ENCODE results near the gene RPS16.
"Not testable (repeated sequence)": the region's sequence is repeated elsewhere in the genome, so short reads cannot be mapped to it uniquely, and the experiment has no call there.

RPS16 gene

DNA sequence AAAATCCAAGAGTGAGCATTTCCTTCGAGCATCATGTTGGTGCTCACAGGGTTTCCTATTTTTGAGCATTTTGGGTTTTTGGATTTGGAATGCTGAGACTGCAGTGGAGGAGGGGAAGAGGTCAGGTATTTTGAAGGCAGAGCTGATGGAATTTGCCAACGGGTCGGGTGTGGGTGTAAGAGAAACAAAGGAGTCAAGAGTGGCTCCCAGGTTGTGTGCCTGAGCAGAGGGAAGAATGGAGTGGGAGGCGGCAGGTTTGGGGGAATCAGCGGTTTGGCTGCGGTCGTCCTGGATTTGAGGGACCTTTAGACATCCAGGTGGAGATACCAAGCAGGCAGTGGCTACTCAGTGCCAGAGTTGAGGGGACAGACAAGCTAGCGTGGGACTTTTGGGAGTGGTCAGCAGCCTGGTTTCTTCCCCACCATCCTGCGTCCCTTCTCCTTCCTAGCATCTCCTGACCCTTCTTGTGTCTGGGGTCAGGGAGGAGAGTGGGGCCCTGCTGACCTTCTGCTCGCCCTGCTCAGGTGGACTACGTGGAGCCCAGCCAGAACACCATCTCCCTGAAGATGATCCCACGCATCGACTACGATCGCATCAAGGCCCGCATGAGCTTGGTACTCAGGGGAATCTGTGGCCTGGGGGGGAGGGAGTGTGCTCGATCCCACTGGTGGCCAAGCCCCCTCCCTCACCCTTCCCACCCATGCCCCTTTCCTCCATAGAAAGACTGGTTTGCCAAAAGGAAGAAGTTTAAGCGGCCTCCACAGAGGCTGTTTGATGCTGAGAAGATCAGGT lies 30.4 kb upstream of the RPS16 start:
- CTCF ChIA-PET: interaction anchor here (0.5 to 0.7 kb wide), 2 partner anchors 8 to 21 kb away, joined by 3 to 6 read pairs; partner anchors contain the start of gene SUPT5H
- POLR2A ChIA-PET: interaction anchor here (1.2 kb wide), 1 partner anchor 30 kb away, joined by 4 read pairs; the partner anchor contains the start of gene RPS16
- DNase-seq (ENCODE audit: extremely low spot score): no peak
- TF ChIP-seq ARNT (IDR thresholded peaks at IDR 0.05) (no peak), HDGF (IDR thresholded peaks at IDR 0.05; ENCODE audit: borderline replicate concordance) (no peak), ZNF384 (IDR thresholded peaks at IDR 0.05) (no peak), FOXA1 (IDR thresholded peaks at IDR 0.05) (no peak), TARDBP (IDR thresholded peaks at IDR 0.05) (no peak), ELF4 (IDR thresholded peaks at IDR 0.05) (no peak), L3MBTL2 (conservative IDR thresholded peaks at IDR 0.05) (no peak), BHLHE40 (IDR thresholded peaks at IDR 0.05; ENCODE audit: borderline replicate concordance) (no peak), CTBP1 (IDR thresholded peaks at IDR 0.05; ENCODE audit: borderline replicate concordance) (no peak), SP1 (IDR thresholded peaks at IDR 0.05) (no peak), FOXK2 (IDR thresholded peaks at IDR 0.05) (no peak), FOXM1 (IDR thresholded peaks at IDR 0.05; ENCODE audit: borderline replicate concordance) (no peak), NFRKB (IDR thresholded peaks at IDR 0.05) (no peak), SUZ12 (IDR thresholded peaks at IDR 0.05) (no peak), LEF1 (IDR thresholded peaks at IDR 0.05; ENCODE audit: borderline replicate concordance) (no peak)
- TF ChIP-seq, protein P1, sequence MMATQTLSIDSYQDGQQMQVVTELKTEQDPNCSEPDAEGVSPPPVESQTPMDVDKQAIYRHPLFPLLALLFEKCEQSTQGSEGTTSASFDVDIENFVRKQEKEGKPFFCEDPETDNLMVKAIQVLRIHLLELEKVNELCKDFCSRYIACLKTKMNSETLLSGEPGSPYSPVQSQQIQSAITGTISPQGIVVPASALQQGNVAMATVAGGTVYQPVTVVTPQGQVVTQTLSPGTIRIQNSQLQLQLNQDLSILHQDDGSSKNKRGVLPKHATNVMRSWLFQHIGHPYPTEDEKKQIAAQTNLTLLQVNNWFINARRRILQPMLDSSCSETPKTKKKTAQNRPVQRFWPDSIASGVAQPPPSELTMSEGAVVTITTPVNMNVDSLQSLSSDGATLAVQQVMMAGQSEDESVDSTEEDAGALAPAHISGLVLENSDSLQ (IDR thresholded peaks at IDR 0.05): no peak

DNA sequence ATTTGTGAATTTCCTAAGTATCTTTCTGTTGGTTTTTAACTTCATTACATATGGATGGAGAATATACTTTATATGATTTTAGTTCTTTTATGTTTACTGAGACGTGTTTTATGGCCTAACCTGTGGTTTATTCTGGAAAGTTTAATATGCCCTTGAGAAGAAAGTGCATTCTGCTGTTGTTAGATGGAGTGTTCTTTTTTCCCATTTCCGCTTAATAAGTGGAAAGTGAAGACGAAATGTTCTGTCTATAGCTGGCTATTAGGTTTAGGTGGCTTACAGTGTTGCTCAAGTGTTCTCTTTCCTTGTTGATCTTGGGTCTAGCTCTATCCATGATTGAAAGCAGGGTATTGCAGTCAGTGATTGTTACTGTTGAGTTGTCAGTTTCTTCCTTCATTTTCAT lies 27.7 kb upstream of the RPS16 start:
- no peak for TF ChIP-seq LEF1 (IDR thresholded peaks at IDR 0.05; ENCODE audit: borderline replicate concordance)
- TF ChIP-seq ELF4 (IDR thresholded peaks at IDR 0.05): no peak
- no peak for TF ChIP-seq NFRKB (IDR thresholded peaks at IDR 0.05)
- no peak for TF ChIP-seq FOXM1 (IDR thresholded peaks at IDR 0.05; ENCODE audit: borderline replicate concordance)
- TF ChIP-seq SUZ12 (IDR thresholded peaks at IDR 0.05): no peak
- TF ChIP-seq FOXK2 (IDR thresholded peaks at IDR 0.05): no peak
- TF ChIP-seq HDGF (IDR thresholded peaks at IDR 0.05; ENCODE audit: borderline replicate concordance): no peak
- TF ChIP-seq, protein P1 (IDR thresholded peaks at IDR 0.05): no peak
- TF ChIP-seq BHLHE40 (IDR thresholded peaks at IDR 0.05; ENCODE audit: borderline replicate concordance): no peak
- TF ChIP-seq ARNT (IDR thresholded peaks at IDR 0.05): no peak
- no peak for TF ChIP-seq TARDBP (IDR thresholded peaks at IDR 0.05)
- no peak for TF ChIP-seq SP1 (IDR thresholded peaks at IDR 0.05)
- TF ChIP-seq ZNF384 (IDR thresholded peaks at IDR 0.05): no peak
- no peak for TF ChIP-seq L3MBTL2 (conservative IDR thresholded peaks at IDR 0.05)
- TF ChIP-seq FOXA1 (IDR thresholded peaks at IDR 0.05): no peak
- TF ChIP-seq CTBP1 (IDR thresholded peaks at IDR 0.05; ENCODE audit: borderline replicate concordance): no peak
- CTCF ChIA-PET: no interaction called here
- POLR2A ChIA-PET: interaction anchor here (1.4 to 2.0 kb wide), 2 partner anchors 18 to 28 kb away, joined by 4 to 8 read pairs; partner anchors contain the start of genes RPS16 and SUPT5H
- no peak for DNase-seq (ENCODE audit: extremely low spot score)

DNA sequence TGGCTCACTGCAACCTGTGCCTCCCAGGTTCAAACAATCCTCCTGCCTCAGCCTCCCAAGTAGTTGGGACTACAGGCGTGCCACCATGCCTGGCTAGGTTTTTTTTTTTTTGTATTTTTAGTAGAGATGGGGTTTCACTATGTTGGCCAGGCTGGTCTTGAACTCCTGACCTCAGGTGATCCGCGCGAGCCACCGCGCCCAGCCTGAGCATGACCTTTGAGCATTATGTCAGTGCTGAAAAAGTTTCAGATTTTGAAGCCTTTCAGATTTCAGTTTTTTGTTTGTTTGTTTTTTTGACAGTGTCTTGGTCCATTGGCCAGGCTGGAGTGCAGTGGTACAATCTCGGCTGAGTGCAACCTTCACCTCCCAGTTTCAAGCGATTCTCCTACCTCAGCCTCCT lies 15.5 kb upstream of the RPS16 start:
- POLR2A ChIA-PET: interaction anchor here (2.0 kb wide), 1 partner anchor 16 kb away, joined by 9 read pairs; the partner anchor contains the start of gene RPS16
- DNase-seq (ENCODE audit: extremely low spot score); CTCF ChIA-PET: not testable (repeated sequence)

DNA sequence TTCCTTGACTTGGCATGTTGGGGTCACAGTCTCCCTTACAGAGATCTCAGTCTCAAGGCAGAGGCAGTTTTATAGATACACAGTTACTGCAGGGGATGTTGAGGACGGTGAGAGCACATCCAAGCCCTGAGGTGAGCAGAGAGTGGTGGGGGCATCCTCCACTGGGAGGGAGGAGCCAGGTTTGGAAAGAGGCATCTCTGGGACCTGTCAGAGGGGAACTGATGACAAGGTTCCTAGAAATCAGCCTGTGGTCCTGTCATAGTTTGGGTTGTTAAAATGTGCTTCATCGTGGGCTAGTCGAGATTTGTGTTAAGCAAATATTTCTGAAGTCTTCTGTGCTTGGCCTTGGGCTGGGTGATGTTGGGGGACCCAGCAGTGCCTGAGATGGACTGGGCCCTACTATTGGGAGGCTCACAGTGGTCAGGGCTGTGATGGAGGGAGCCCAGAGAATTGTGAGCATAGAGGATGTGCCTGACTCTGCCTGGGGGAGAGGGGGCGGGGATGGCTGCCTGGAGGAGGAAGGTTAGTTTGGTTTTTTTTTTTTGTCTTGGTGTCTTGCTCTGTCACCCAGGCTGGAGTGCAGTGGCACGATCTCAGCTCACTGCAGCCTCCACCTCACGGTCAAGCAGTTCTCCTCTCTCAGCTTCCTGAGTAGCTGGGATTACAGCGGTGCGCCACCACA lies 13.5 kb upstream of the RPS16 start:
- CTCF ChIA-PET: no interaction called here
- POLR2A ChIA-PET: interaction anchor here (6.1 kb wide), 1 partner anchor 14 kb away, joined by 62 read pairs; the partner anchor contains the start of gene RPS16
- DNase-seq (ENCODE audit: extremely low spot score): no peak
- TF ChIP-seq CTBP1 (IDR thresholded peaks at IDR 0.05; ENCODE audit: borderline replicate concordance): no peak
- TF ChIP-seq L3MBTL2 (conservative IDR thresholded peaks at IDR 0.05): no peak
- TF ChIP-seq ZNF384 (IDR thresholded peaks at IDR 0.05): no peak
- TF ChIP-seq FOXK2 (IDR thresholded peaks at IDR 0.05): no peak
- TF ChIP-seq ELF4 (IDR thresholded peaks at IDR 0.05): no peak
- TF ChIP-seq FOXM1 (IDR thresholded peaks at IDR 0.05; ENCODE audit: borderline replicate concordance): no peak
- TF ChIP-seq LEF1 (IDR thresholded peaks at IDR 0.05; ENCODE audit: borderline replicate concordance): no peak
- TF ChIP-seq TARDBP (IDR thresholded peaks at IDR 0.05): no peak
- no peak for TF ChIP-seq SUZ12 (IDR thresholded peaks at IDR 0.05)
- no peak for TF ChIP-seq ARNT (IDR thresholded peaks at IDR 0.05)
- no peak for TF ChIP-seq FOXA1 (IDR thresholded peaks at IDR 0.05)
- TF ChIP-seq SP1 (IDR thresholded peaks at IDR 0.05): no peak
- no peak for TF ChIP-seq HDGF (IDR thresholded peaks at IDR 0.05; ENCODE audit: borderline replicate concordance)
- no peak for TF ChIP-seq BHLHE40 (IDR thresholded peaks at IDR 0.05; ENCODE audit: borderline replicate concordance)
- TF ChIP-seq, protein P1 (IDR thresholded peaks at IDR 0.05): no peak
- TF ChIP-seq NFRKB (IDR thresholded peaks at IDR 0.05): no peak

DNA sequence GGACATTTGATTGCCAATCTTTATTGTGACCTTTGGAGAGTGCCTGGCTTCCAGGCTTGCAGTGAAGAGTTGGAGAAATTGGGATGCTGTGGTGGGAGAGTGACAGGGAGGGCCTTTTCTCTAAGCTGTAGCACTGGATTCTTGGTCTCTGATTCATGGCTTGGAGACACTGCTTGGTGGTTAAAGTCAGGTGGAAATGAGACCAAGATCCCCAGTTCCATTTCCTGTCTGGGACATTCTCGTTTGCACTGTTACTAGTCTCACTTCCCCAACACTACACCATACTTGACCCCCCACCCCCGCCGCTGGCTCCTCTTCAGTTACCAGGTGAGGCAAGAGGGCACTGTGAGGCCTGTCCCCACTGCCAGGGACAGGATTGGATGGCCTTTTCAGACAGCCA lies 12.5 kb upstream of the RPS16 start:
- DNase-seq (ENCODE audit: extremely low spot score): no peak
- POLR2A ChIA-PET: interaction anchor here (6.1 kb wide), 1 partner anchor 13 kb away, joined by 62 read pairs; the partner anchor contains the start of gene RPS16

More for the DNA sequence above, 12.5 kb upstream of the RPS16 start:
- CTCF ChIA-PET: no interaction called here
- TF ChIP-seq TARDBP (IDR thresholded peaks at IDR 0.05) (no peak), L3MBTL2 (conservative IDR thresholded peaks at IDR 0.05) (no peak), SUZ12 (IDR thresholded peaks at IDR 0.05) (no peak), HDGF (IDR thresholded peaks at IDR 0.05; ENCODE audit: borderline replicate concordance) (no peak), ZNF384 (IDR thresholded peaks at IDR 0.05) (no peak)

All from HEK293T (cell line).